ENCODE results near the gene RASA2.

RASA2 gene

DNA sequence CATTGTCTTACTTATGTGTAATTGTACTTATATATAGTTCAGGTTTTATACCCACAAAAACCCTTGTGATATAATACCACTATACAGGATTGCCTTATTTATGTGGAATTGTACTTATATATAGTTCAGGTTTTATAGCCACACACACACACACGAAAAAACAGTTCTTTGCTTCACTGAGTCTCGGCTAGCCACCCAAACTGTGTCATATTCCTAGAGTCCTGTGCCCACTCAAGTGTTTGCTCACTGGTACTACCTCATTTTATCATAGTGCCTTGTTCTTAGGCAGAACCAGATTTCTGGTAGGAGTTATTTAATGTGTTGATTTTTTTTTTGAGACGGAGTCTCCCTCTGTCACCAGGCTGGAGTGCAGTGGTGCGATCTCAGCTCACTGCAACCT lies 12.5 kb downstream of the RASA2 start:
- Histone ChIP-seq H3K4me2 (ENCODE audit: low read depth, low read length, poor library complexity, severe bottlenecking) (peak overlapping the region; percentile 93), H3K79me2 (ENCODE audit: insufficient read depth, low read length) (peaks cover 80% of the 10 kb centered on the region), H3F3A (ENCODE audit: low read depth) (peaks cover 16% of the 10 kb centered on the region; the same call in 1 of the 2 replicates), H3K4me1 (ENCODE audit: insufficient read depth, low read length, poor library complexity, severe bottlenecking) (peaks cover 34% of the 10 kb centered on the region), H3K36me3 (ENCODE audit: insufficient read depth, low read length) (no peaks in the 10 kb centered on the region; the same call in 1 of the 2 replicates), H3K4me3 (ENCODE audit: low read length, poor library complexity, severe bottlenecking) (peak overlapping the region; percentile 74), H4K20me1 (ENCODE audit: insufficient read depth, low read length, poor library complexity, severe bottlenecking) (peaks cover 26% of the 10 kb centered on the region), H3K27me3 (ENCODE audit: insufficient read depth, low read length, poor library complexity, severe bottlenecking) (no peaks in the 10 kb centered on the region), H3K9me2 (replicated peaks; ENCODE audit: low read depth, low read length) (no peaks in the 10 kb centered on the region), H2AFZ (ENCODE audit: low read length) (peak overlapping the region; percentile 36; the same call in 1 of the 2 replicates), H3K9me3 (ENCODE audit: insufficient read depth, low read depth, low read length) (peaks cover 10% of the 10 kb centered on the region), H3K9ac (ENCODE audit: low read depth, low read length, poor library complexity, severe bottlenecking) (peak overlapping the region; percentile 67)
- TF ChIP-seq, protein P1, sequence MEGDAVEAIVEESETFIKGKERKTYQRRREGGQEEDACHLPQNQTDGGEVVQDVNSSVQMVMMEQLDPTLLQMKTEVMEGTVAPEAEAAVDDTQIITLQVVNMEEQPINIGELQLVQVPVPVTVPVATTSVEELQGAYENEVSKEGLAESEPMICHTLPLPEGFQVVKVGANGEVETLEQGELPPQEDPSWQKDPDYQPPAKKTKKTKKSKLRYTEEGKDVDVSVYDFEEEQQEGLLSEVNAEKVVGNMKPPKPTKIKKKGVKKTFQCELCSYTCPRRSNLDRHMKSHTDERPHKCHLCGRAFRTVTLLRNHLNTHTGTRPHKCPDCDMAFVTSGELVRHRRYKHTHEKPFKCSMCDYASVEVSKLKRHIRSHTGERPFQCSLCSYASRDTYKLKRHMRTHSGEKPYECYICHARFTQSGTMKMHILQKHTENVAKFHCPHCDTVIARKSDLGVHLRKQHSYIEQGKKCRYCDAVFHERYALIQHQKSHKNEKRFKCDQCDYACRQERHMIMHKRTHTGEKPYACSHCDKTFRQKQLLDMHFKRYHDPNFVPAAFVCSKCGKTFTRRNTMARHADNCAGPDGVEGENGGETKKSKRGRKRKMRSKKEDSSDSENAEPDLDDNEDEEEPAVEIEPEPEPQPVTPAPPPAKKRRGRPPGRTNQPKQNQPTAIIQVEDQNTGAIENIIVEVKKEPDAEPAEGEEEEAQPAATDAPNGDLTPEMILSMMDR (conservative IDR thresholded peaks at IDR 0.05; ENCODE audit: low read length), result no peak
- TF ChIP-seq EZH2phosphoT487 (IDR thresholded peaks at IDR 0.05; ENCODE audit: borderline replicate concordance), result no peak

DNA sequence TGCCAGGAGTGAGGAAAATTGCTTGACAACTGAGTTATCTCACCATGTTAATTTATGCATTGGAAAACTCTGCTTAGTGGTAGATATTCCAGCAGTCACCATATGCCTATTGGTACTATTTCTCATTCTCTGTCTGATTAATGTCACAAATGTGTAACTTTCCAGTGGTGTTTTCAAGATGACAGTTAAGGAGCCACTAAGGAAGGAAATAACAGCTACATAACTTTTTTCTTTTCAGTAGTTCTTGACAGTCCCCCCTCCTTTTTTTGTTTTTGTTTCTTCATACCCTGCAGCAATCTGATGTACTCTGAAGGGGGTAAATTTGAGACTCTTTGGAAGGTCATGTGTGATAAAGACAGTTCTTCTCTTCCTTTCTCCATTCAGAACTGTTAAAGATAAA lies 13.1 kb downstream of the RASA2 start:
- TF ChIP-seq, protein P1 (conservative IDR thresholded peaks at IDR 0.05; ENCODE audit: low read length), result no peak
- no peak for TF ChIP-seq EZH2phosphoT487 (IDR thresholded peaks at IDR 0.05; ENCODE audit: borderline replicate concordance)
- Histone ChIP-seq H3K27me3 (ENCODE audit: insufficient read depth, low read length, poor library complexity, severe bottlenecking) (no peaks in the 10 kb centered on the region), H3K9me2 (replicated peaks; ENCODE audit: low read depth, low read length) (no peaks in the 10 kb centered on the region), H2AFZ (ENCODE audit: low read length) (no peak overlapping the region), H3K4me2 (ENCODE audit: low read depth, low read length, poor library complexity, severe bottlenecking) (peak overlapping the region; percentile 93), H4K20me1 (ENCODE audit: insufficient read depth, low read length, poor library complexity, severe bottlenecking) (peaks cover 29% of the 10 kb centered on the region), H3K9me3 (ENCODE audit: insufficient read depth, low read depth, low read length) (peaks cover 9% of the 10 kb centered on the region), H3K4me1 (ENCODE audit: insufficient read depth, low read length, poor library complexity, severe bottlenecking) (peaks cover 30% of the 10 kb centered on the region), H3K36me3 (ENCODE audit: insufficient read depth, low read length) (no peaks in the 10 kb centered on the region; the same call in 1 of the 2 replicates), H3K4me3 (ENCODE audit: low read length, poor library complexity, severe bottlenecking) (peak overlapping the region; percentile 74), H3F3A (ENCODE audit: low read depth) (peaks cover 16% of the 10 kb centered on the region; the same call in 1 of the 2 replicates), H3K9ac (ENCODE audit: low read depth, low read length, poor library complexity, severe bottlenecking) (peak overlapping the region; percentile 67), H3K79me2 (ENCODE audit: insufficient read depth, low read length) (peaks cover 80% of the 10 kb centered on the region)

DNA sequence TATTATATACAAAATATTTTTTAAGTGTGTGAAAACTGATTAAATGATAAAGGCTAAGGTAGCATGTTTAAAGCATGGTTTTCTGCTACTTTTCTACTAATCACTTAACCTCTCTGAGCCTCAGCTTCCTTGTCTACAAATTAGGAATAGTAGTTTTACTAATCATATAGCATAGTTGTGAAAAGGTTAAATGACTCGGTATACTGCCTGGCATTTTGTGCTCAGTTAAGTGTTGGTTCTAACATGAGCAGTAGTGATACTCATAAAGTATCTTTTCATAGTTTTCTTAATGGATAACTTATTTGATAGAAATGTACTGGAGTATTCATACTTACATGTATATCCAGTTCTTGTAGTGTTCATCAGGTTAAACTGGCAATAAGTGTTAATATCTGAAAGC lies 13.6 kb downstream of the RASA2 start:
- Histone ChIP-seq H2AFZ (ENCODE audit: low read length) (no peak overlapping the region), H4K20me1 (ENCODE audit: insufficient read depth, low read length, poor library complexity, severe bottlenecking) (peaks cover 31% of the 10 kb centered on the region), H3K36me3 (ENCODE audit: insufficient read depth, low read length) (no peaks in the 10 kb centered on the region; the same call in 1 of the 2 replicates), H3K79me2 (ENCODE audit: insufficient read depth, low read length) (peaks cover 80% of the 10 kb centered on the region), H3K4me3 (ENCODE audit: low read length, poor library complexity, severe bottlenecking) (peak overlapping the region; percentile 74), H3K9me3 (ENCODE audit: insufficient read depth, low read depth, low read length) (peaks cover 5% of the 10 kb centered on the region; the same call in 1 of the 2 replicates), H3F3A (ENCODE audit: low read depth) (peaks cover 16% of the 10 kb centered on the region; the same call in 1 of the 2 replicates), H3K27me3 (ENCODE audit: insufficient read depth, low read length, poor library complexity, severe bottlenecking) (no peaks in the 10 kb centered on the region), H3K9me2 (replicated peaks; ENCODE audit: low read depth, low read length) (no peaks in the 10 kb centered on the region), H3K4me2 (ENCODE audit: low read depth, low read length, poor library complexity, severe bottlenecking) (peak overlapping the region; percentile 93), H3K9ac (ENCODE audit: low read depth, low read length, poor library complexity, severe bottlenecking) (no peak overlapping the region), H3K4me1 (ENCODE audit: insufficient read depth, low read length, poor library complexity, severe bottlenecking) (peaks cover 28% of the 10 kb centered on the region)
- no peak for TF ChIP-seq EZH2phosphoT487 (IDR thresholded peaks at IDR 0.05; ENCODE audit: borderline replicate concordance)
- TF ChIP-seq, protein P1 (conservative IDR thresholded peaks at IDR 0.05; ENCODE audit: low read length), result no peak
